Measurements from ENCODE around the gene MYO19.
"Not testable (repeated sequence)": the region's sequence is repeated elsewhere in the genome, so short reads cannot be mapped to it uniquely, and the experiment has no call there.

DNA sequence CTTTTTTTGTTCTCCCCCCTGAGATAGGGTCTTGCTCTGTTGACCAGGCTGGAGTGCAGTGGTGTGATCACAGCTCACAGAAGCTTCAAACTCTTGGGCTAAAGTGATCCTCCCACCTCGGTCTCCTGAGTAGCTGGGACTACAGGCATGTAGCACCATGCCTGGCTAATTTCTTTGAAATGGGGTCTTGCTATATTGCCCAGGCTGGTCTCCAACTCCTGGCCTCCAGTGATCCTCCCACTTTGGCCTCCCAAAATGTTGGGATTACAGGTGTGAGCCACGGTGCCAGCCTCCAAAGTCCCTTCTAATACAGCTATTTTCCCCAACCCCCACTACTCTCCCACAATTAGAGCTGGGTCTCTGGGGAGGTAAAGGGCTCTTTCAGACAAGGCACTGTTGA is 26.2 kb downstream of the MYO19 start:
- not testable (repeated sequence) for TF ChIP-seq EZH2phosphoT487 (IDR thresholded peaks at IDR 0.05; ENCODE audit: insufficient read depth, low read depth); EZH2 (IDR thresholded peaks at IDR 0.05; ENCODE audit: insufficient read depth, poor library complexity, severe bottlenecking)

All from GM23248 (cell line).